Measurements from ENCODE around the gene IMMP1L. TPM values are rescaled to one million over a fixed set of nuclear protein-coding genes. Genes with fewer than 3 reads are reported as not detected.

Gene IMMP1L
- total RNA-seq, 1 donor from 2014 or later = 17.0 TPM

DNA sequence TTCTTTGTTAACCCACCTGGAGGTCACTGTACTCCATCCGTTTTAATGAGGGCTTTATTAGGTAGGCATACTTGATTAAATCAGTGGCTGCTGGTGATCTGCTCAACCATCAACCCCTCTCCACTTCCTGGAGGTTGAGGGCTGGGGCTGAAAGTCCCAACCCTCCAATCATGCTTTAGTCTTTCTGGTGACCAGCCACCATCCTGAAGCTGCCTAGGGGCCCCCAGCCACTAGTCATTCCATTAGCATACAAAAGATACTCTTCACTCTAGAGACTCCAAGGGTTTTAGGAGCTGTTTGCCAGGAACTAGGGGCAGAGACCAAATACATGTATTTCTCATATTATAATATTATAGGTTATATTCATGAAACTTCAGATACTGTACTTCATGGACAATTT, 126.3 kb downstream of the IMMP1L start:
- DNase-seq = no peak

Other genes starting within 250 kb of the IMMP1L start
- gene DCDC1, start 139.9 kb downstream of the IMMP1L start, total RNA-seq = 1.2 TPM
- gene DNAJC24, start 139.8 kb downstream of the IMMP1L start, total RNA-seq = 22.3 TPM
- 36.5 TPM for gene ELP4, start 145 bp upstream of the IMMP1L start, total RNA-seq